Measurements from ENCODE around the gene PLCD3. TPM values are rescaled to one million over a fixed set of nuclear protein-coding genes. Genes with fewer than 3 reads are reported as not detected.

The PLCD3 gene
- polyA plus RNA-seq, 1 donor from 2014 or later = 1.3 TPM

DNA sequence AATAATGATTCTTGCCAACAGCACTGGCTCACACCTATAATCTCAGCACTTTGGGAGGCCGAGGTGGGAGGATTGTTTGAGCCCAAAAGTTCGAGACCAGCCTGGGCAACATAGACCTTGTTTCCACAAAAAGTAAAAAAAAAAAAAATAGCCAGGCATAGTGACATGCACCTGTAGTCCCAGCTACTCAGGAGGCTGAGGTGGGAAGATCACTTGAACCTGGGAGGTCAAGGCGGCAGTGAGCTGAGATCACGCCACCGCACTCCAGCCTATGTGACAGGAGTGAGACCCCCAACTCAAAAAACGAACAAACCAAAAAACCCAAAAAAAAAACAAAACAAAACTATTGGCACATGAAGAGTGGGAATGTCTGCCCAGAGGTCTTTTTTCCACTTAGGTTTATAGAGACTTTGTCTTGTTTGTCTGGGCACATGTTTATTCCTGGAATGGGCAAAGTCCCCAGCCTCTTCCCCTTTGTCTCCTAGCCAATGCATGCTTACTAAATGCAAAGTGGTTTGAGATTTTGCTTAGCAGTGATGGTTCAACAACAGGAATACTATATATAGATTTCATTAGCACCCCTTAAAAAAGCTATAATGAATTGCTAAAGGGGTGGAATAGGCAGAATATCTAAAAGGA lies 45.3 kb downstream of the PLCD3 start:
- Histone ChIP-seq H3K27me3 (ENCODE audit: insufficient read depth, low read depth, low read length) (no peaks in the 10 kb centered on the region), H3F3A (ENCODE audit: insufficient read depth, low read length, poor library complexity, severe bottlenecking) (no peaks in the 10 kb centered on the region), H4K20me1 (ENCODE audit: insufficient read depth) (no peaks in the 10 kb centered on the region), H3K36me3 (ENCODE audit: insufficient read depth, low read length) (no peaks in the 10 kb centered on the region), H3K4me3 (ENCODE audit: low read length) (no peak overlapping the region), H3K79me2 (replicated peaks; ENCODE audit: insufficient read depth, low read length) (no peaks in the 10 kb centered on the region), H3K9ac (ENCODE audit: low read length) (no peak overlapping the region), H3K4me2 (ENCODE audit: low read length) (no peak overlapping the region), H2AFZ (ENCODE audit: low read depth, low read length) (no peak overlapping the region), H3K9me2 (ENCODE audit: insufficient read depth, low read length) (no peaks in the 10 kb centered on the region), H3K9me3 (ENCODE audit: low read length) (no peaks in the 10 kb centered on the region), H3K27ac (ENCODE audit: low read length) (no peak overlapping the region)
- TF ChIP-seq SMC3 (conservative IDR thresholded peaks at IDR 0.05; ENCODE audit: poor library complexity) (no peak), TAF1 (IDR thresholded peaks at IDR 0.05; ENCODE audit: low read depth) (no peak), POLR2AphosphoS5 (IDR thresholded peaks at IDR 0.05) (no peak), RAD21 (conservative IDR thresholded peaks at IDR 0.05) (no peak), EP300 (conservative IDR thresholded peaks at IDR 0.05; ENCODE audit: poor library complexity, severe bottlenecking) (no peak), EZH2 (IDR thresholded peaks at IDR 0.05; ENCODE audit: borderline replicate concordance, insufficient read depth, low read length, poor library complexity, severe bottlenecking) (no peak), MXI1 (conservative IDR thresholded peaks at IDR 0.05; ENCODE audit: poor library complexity, severe bottlenecking) (no peak)
- TF ChIP-seq, protein P1, sequence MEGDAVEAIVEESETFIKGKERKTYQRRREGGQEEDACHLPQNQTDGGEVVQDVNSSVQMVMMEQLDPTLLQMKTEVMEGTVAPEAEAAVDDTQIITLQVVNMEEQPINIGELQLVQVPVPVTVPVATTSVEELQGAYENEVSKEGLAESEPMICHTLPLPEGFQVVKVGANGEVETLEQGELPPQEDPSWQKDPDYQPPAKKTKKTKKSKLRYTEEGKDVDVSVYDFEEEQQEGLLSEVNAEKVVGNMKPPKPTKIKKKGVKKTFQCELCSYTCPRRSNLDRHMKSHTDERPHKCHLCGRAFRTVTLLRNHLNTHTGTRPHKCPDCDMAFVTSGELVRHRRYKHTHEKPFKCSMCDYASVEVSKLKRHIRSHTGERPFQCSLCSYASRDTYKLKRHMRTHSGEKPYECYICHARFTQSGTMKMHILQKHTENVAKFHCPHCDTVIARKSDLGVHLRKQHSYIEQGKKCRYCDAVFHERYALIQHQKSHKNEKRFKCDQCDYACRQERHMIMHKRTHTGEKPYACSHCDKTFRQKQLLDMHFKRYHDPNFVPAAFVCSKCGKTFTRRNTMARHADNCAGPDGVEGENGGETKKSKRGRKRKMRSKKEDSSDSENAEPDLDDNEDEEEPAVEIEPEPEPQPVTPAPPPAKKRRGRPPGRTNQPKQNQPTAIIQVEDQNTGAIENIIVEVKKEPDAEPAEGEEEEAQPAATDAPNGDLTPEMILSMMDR (IDR thresholded peaks at IDR 0.05; ENCODE audit: poor library complexity, severe bottlenecking) = no peak
- TF ChIP-seq, protein P2, sequence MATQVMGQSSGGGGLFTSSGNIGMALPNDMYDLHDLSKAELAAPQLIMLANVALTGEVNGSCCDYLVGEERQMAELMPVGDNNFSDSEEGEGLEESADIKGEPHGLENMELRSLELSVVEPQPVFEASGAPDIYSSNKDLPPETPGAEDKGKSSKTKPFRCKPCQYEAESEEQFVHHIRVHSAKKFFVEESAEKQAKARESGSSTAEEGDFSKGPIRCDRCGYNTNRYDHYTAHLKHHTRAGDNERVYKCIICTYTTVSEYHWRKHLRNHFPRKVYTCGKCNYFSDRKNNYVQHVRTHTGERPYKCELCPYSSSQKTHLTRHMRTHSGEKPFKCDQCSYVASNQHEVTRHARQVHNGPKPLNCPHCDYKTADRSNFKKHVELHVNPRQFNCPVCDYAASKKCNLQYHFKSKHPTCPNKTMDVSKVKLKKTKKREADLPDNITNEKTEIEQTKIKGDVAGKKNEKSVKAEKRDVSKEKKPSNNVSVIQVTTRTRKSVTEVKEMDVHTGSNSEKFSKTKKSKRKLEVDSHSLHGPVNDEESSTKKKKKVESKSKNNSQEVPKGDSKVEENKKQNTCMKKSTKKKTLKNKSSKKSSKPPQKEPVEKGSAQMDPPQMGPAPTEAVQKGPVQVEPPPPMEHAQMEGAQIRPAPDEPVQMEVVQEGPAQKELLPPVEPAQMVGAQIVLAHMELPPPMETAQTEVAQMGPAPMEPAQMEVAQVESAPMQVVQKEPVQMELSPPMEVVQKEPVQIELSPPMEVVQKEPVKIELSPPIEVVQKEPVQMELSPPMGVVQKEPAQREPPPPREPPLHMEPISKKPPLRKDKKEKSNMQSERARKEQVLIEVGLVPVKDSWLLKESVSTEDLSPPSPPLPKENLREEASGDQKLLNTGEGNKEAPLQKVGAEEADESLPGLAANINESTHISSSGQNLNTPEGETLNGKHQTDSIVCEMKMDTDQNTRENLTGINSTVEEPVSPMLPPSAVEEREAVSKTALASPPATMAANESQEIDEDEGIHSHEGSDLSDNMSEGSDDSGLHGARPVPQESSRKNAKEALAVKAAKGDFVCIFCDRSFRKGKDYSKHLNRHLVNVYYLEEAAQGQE (IDR thresholded peaks at IDR 0.05; ENCODE audit: borderline replicate concordance) = no peak

DNA sequence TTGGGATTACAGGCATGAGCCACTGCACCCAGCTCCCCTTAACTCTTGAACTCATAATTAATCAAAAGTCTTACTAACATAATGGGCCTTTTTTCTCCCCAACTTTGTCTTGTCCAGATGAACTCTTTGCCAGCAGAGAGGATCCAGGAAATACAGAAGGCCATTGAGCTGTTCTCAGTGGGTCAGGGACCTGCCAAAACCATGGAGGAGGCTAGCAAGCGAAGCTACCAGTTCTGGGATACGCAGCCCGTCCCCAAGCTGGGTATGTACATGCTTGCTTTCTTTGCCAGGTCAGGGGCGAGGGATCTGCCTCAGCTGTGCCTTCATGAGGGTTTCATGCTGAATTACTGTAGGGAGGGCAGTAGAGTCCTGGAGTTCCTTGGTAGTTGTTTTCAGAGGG lies 45.9 kb downstream of the PLCD3 start:
- H3K27ac ChIP-seq (ENCODE audit: low read length) = no peak overlapping the region
- H3F3A ChIP-seq (ENCODE audit: insufficient read depth, low read length, poor library complexity, severe bottlenecking) = no peaks in the 10 kb centered on the region
- no peaks in the 10 kb centered on the region for H3K27me3 ChIP-seq (ENCODE audit: insufficient read depth, low read depth, low read length)
- H3K9me3 ChIP-seq (ENCODE audit: low read length) = no peaks in the 10 kb centered on the region
- TF ChIP-seq, protein P2 (IDR thresholded peaks at IDR 0.05; ENCODE audit: borderline replicate concordance) = no peak
- TF ChIP-seq EP300 (conservative IDR thresholded peaks at IDR 0.05; ENCODE audit: poor library complexity, severe bottlenecking) = no peak
- TF ChIP-seq SMC3 (conservative IDR thresholded peaks at IDR 0.05; ENCODE audit: poor library complexity) = no peak
- TF ChIP-seq POLR2AphosphoS5 (IDR thresholded peaks at IDR 0.05) = no peak
- TF ChIP-seq, protein P1 (IDR thresholded peaks at IDR 0.05; ENCODE audit: poor library complexity, severe bottlenecking) = no peak
- no peaks in the 10 kb centered on the region for H3K9me2 ChIP-seq (ENCODE audit: insufficient read depth, low read length)
- no peak overlapping the region for H3K9ac ChIP-seq (ENCODE audit: low read length)
- H3K4me2 ChIP-seq (ENCODE audit: low read length) = no peak overlapping the region
- H2AFZ ChIP-seq (ENCODE audit: low read depth, low read length) = no peak overlapping the region
- no peak overlapping the region for H3K4me3 ChIP-seq (ENCODE audit: low read length)
- H3K36me3 ChIP-seq (ENCODE audit: insufficient read depth, low read length) = no peaks in the 10 kb centered on the region
- H4K20me1 ChIP-seq (ENCODE audit: insufficient read depth) = no peaks in the 10 kb centered on the region
- H3K79me2 ChIP-seq (replicated peaks; ENCODE audit: insufficient read depth, low read length) = no peaks in the 10 kb centered on the region
